Tibial nerve (tissue), 4 donors: ENCODE results near the gene MICB.

ENCODE experiments used
- EP300 ChIP-seq, 2 donors: sonication (generic); formaldehyde crosslinking; IDR thresholded peaks; one replicate each; pipeline ENCODE4 v1.6.1; 2017; ENCODE audit warnings: antibody characterized with exemption in 2 of 2, mild to moderate bottlenecking in 1 of 2
- POLR2A ChIP-seq, 2 donors: fragments of 450-650 bp; IDR thresholded peaks; one replicate each; pipeline ENCODE4 v1.6.1; 2017; ENCODE audit warnings: antibody characterized with exemption in 2 of 2, mild to moderate bottlenecking in 2 of 2, moderate library complexity in 2 of 2
- TF ChIP-seq, protein P1 (sequence below), 5 experiments: fragments of 200-600 bp in 3 of 5; fragments of 450-650 bp in 2 of 5; sonication (generic) in 3 of 5; IDR thresholded peaks; one replicate each; pipeline ENCODE4 v1.5.1; 2016 to 2019; ENCODE audit warnings: antibody characterized with exemption in 5 of 5, mild to moderate bottlenecking in 3 of 5, moderate library complexity in 2 of 5

DNA sequence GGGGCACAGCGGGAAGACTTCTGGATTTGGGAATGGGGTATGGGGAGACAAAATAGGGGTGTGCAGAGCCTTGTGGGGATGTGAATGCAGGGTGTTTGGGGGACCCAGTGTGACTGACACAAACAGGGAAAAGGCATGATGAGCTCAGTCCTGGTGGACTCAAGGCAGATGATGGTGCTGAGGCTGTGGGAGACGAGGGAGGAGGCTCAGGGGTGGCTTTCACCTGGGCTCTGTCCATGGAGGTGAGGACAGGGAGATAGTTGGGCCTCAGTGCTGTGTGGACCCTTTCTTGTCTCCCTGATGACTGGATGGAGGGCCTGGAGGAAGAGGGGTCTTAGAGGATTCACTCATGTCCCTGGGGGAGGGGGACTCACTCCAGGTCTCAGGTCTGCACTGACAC is 26.2 kb upstream of the MICB start:
- TF ChIP-seq, protein P1, sequence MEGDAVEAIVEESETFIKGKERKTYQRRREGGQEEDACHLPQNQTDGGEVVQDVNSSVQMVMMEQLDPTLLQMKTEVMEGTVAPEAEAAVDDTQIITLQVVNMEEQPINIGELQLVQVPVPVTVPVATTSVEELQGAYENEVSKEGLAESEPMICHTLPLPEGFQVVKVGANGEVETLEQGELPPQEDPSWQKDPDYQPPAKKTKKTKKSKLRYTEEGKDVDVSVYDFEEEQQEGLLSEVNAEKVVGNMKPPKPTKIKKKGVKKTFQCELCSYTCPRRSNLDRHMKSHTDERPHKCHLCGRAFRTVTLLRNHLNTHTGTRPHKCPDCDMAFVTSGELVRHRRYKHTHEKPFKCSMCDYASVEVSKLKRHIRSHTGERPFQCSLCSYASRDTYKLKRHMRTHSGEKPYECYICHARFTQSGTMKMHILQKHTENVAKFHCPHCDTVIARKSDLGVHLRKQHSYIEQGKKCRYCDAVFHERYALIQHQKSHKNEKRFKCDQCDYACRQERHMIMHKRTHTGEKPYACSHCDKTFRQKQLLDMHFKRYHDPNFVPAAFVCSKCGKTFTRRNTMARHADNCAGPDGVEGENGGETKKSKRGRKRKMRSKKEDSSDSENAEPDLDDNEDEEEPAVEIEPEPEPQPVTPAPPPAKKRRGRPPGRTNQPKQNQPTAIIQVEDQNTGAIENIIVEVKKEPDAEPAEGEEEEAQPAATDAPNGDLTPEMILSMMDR (IDR thresholded peaks at IDR 0.05): no peak
- no peak for TF ChIP-seq EP300 (IDR thresholded peaks at IDR 0.05)
- no peak for TF ChIP-seq POLR2A (IDR thresholded peaks at IDR 0.05)
